Neural cell (in vitro differentiated cells): ENCODE data around the gene ARHGAP20. TPM values are rescaled to one million over a fixed set of nuclear protein-coding genes. Genes with fewer than 3 reads are reported as not detected.

Experiments
- H2AFZ ChIP-seq: fragments of 200-600, 300-800 bp; sonication (generic), shearing (Covaris generic); 2 replicates; pipeline ENCODE4 v1.6.0; 2014; ENCODE audit warnings: low read depth, mild to moderate bottlenecking, antibody characterized with exemption, low read length, moderate library complexity
- H3F3A ChIP-seq: fragments of 200-600 bp; shearing (Covaris generic); 2 replicates; pipeline ENCODE4 v1.6.1; 2016; ENCODE audit warnings: mild to moderate bottlenecking, moderate library complexity, mixed read lengths, antibody characterized with exemption, low read length; ENCODE audit not compliant: insufficient read depth, poor library complexity, severe bottlenecking
- H3K27ac ChIP-seq: fragments of 200-600, 300-800 bp; sonication (generic), shearing (Covaris generic); 2 replicates; pipeline ENCODE4 v1.5.1; 2014; ENCODE audit warnings: mild to moderate bottlenecking, low read length, moderate library complexity
- H3K27me3 ChIP-seq: fragments of 300-800, 200-600 bp; sonication (generic), shearing (Covaris generic); 2 replicates; pipeline ENCODE4 v1.6.0; 2014; ENCODE audit warnings: mild to moderate bottlenecking, low read depth, low read length, moderate library complexity; ENCODE audit not compliant: insufficient read depth
- H3K36me3 ChIP-seq: fragments of 300-800, 200-600 bp; sonication (generic), shearing (Covaris generic); 2 replicates; pipeline ENCODE4 v1.5.1; 2014; ENCODE audit warnings: mild to moderate bottlenecking, antibody characterized with exemption, low read length, moderate library complexity; ENCODE audit not compliant: insufficient read depth
- H3K4me2 ChIP-seq: fragments of 300-800, 200-600 bp; sonication (generic), shearing (Covaris generic); 2 replicates; pipeline ENCODE4 v1.6.0; 2014; ENCODE audit warnings: mild to moderate bottlenecking, low read length
- H3K4me3 ChIP-seq: fragments of 300-800, 200-600 bp; sonication (generic), shearing (Covaris generic); 2 replicates; pipeline ENCODE4 v1.5.1; 2014; ENCODE audit warnings: mild to moderate bottlenecking, low read length, moderate library complexity
- H3K79me2 ChIP-seq: fragments of 200-600 bp; shearing (Covaris generic); replicated peaks from 2 replicates; pipeline ENCODE4 v1.6.0; 2014; ENCODE audit warnings: mild to moderate bottlenecking, low read length, moderate library complexity; ENCODE audit not compliant: insufficient read depth
- H3K9ac ChIP-seq: fragments of 300-800, 200-600 bp; sonication (generic), shearing (Covaris generic); 2 replicates; pipeline ENCODE4 v1.6.1; 2016; ENCODE audit warnings: mild to moderate bottlenecking, low read length, mixed read lengths
- H3K9me2 ChIP-seq: fragments of 200-600 bp; shearing (Covaris generic); 2 replicates; pipeline ENCODE4 v1.6.1; 2016; ENCODE audit warnings: mild to moderate bottlenecking, low read length, mixed read lengths; ENCODE audit not compliant: insufficient read depth
- H3K9me3 ChIP-seq: fragments of 200-600, 300-800 bp; sonication (generic), shearing (Covaris generic); 2 replicates; pipeline ENCODE4 v1.6.1; 2016; ENCODE audit warnings: mild to moderate bottlenecking, mixed run types, low read length, moderate library complexity, mixed read lengths
- H4K20me1 ChIP-seq: fragments of 200-600 bp; shearing (Covaris generic); 2 replicates; pipeline ENCODE4 v1.6.1; 2016; ENCODE audit warnings: mild to moderate bottlenecking, mixed run types; ENCODE audit not compliant: insufficient read depth
- CTCF ChIP-seq: fragments of 450-650 bp; IDR thresholded peaks from 2 replicates; pipeline ENCODE4 v1.5.1; 2014; ENCODE audit warnings: antibody characterized with exemption, mild to moderate bottlenecking, moderate library complexity; ENCODE audit not compliant: poor library complexity, severe bottlenecking
- EP300 ChIP-seq: fragments of 450-650 bp; conservative IDR thresholded peaks from 2 replicates; pipeline ENCODE4 v1.6.1; 2014; ENCODE audit warnings: antibody characterized with exemption, mild to moderate bottlenecking, moderate library complexity; ENCODE audit not compliant: poor library complexity, severe bottlenecking
- EZH2 ChIP-seq: fragments of 200-600, 300-800 bp; shearing (Covaris generic), sonication (generic); IDR thresholded peaks from 2 replicates; pipeline ENCODE4 v1.6.1; 2014; ENCODE audit warnings: antibody characterized with exemption, low read length, borderline replicate concordance, mild to moderate bottlenecking; ENCODE audit not compliant: insufficient read depth, poor library complexity, severe bottlenecking
- MXI1 ChIP-seq: fragments of 450-650 bp; conservative IDR thresholded peaks from 2 replicates; pipeline ENCODE4 v1.6.1; 2014; ENCODE audit warnings: antibody characterized with exemption, mild to moderate bottlenecking; ENCODE audit not compliant: poor library complexity, severe bottlenecking
- POLR2AphosphoS5 ChIP-seq: IDR thresholded peaks from 2 replicates; pipeline ENCODE4 v1.6.1; 2012
- RAD21 ChIP-seq: fragments of 450-650 bp; conservative IDR thresholded peaks from 2 replicates; pipeline ENCODE4 v1.6.1; 2014; ENCODE audit warnings: antibody characterized with exemption, mild to moderate bottlenecking, moderate library complexity
- REST ChIP-seq: IDR thresholded peaks from 2 replicates; pipeline ENCODE4 v1.6.1; 2012; ENCODE audit warnings: borderline replicate concordance
- SMC3 ChIP-seq: fragments of 450-650 bp; conservative IDR thresholded peaks from 2 replicates; pipeline ENCODE4 v1.6.1; 2014; ENCODE audit warnings: antibody characterized with exemption, mild to moderate bottlenecking, moderate library complexity; ENCODE audit not compliant: poor library complexity
- TAF1 ChIP-seq: IDR thresholded peaks from 2 replicates; pipeline ENCODE4 v1.6.1; 2012; ENCODE audit warnings: low read depth
- polyA plus RNA-seq: library from polyadenylated mRNA; depleted of rRNA; stranded (reverse); fragments of >200 nt; gene quantifications from 2 replicates; pipeline ENCODE4 v1.2.3, GENCODE V29; 2014

ARHGAP20 gene
- polyA plus RNA-seq, 1 donor from 2014 or later: 1.2 TPM

GRCh38 chr11:110691926-110692325 is 20.3 kb downstream of the ARHGAP20 start:
- no peaks in the 10 kb centered on the region for H3K79me2 ChIP-seq
- no peak overlapping the region for H3K27ac ChIP-seq
- no peak overlapping the region for H2AFZ ChIP-seq
- H4K20me1 ChIP-seq: no peaks in the 10 kb centered on the region
- no peak overlapping the region for H3K9ac ChIP-seq
- no peak overlapping the region for H3K4me2 ChIP-seq
- H3F3A ChIP-seq: no peaks in the 10 kb centered on the region
- H3K9me3 ChIP-seq: no peaks in the 10 kb centered on the region
- TF ChIP-seq RAD21 (no peak), MXI1 (no peak), EZH2 (no peak), POLR2AphosphoS5 (no peak), SMC3 (no peak), CTCF (no peak), EP300 (no peak), REST (no peak), TAF1 (no peak)
- H3K27me3 ChIP-seq: no peaks in the 10 kb centered on the region
- no peaks in the 10 kb centered on the region for H3K36me3 ChIP-seq
- H3K4me3 ChIP-seq: no peak overlapping the region
- H3K9me2 ChIP-seq: no peaks in the 10 kb centered on the region

GRCh38 chr11:110689306-110689705 is 22.9 kb downstream of the ARHGAP20 start:
- Histone ChIP-seq H3K9ac (no peak overlapping the region), H2AFZ (no peak overlapping the region), H3K36me3 (no peaks in the 10 kb centered on the region), H3K27ac (no peak overlapping the region), H3K27me3 (no peaks in the 10 kb centered on the region), H3F3A (no peaks in the 10 kb centered on the region), H3K4me3 (no peak overlapping the region), H4K20me1 (no peaks in the 10 kb centered on the region), H3K9me2 (no peaks in the 10 kb centered on the region), H3K9me3 (no peaks in the 10 kb centered on the region), H3K4me2 (no peak overlapping the region), H3K79me2 (no peaks in the 10 kb centered on the region)
- no peak for TF ChIP-seq EZH2
- no peak for TF ChIP-seq SMC3
- no peak for TF ChIP-seq MXI1
- no peak for TF ChIP-seq POLR2AphosphoS5
- no peak for TF ChIP-seq EP300
- no peak for TF ChIP-seq TAF1
- TF ChIP-seq CTCF: no peak
